ENCODE measurements around the gene DNAAF5. TPM values are rescaled to one million over a fixed set of nuclear protein-coding genes. Genes with fewer than 3 reads are reported as not detected.
A peak's percentile ranks its signal among the peaks of the same experiment; 100 is the strongest.

The DNAAF5 gene
- total RNA-seq, 1 donor from 2014 or later, result 20.5 TPM

- no peak for DNase-seq (ENCODE audit: low spot score in 2 of 2)
- Histone ChIP-seq H3K9me3 (no peaks in the 10 kb centered on the region), H3K27ac (peak overlapping the region; percentile 89 to 93), H3K36me3 (peaks cover 0 to 3% of the 10 kb centered on the region in 2 donors), H3K27me3 (no peaks in the 10 kb centered on the region), H3K4me1 (peaks cover 20 to 54% of the 10 kb centered on the region in 2 donors), H3K4me3 (peak overlapping the region; percentile 18 to 51)
- intact Hi-C loops (cut with DNase I), result loop anchor here (1.0 kb wide), 2 partner anchors 14 to 18 kb away; no protein-coding TSS in a partner anchor
- no peak for TF ChIP-seq CTCF (IDR thresholded peaks at IDR 0.05)
Measured at GRCh38 chr7:831596-832166, 105.2 kb downstream of the DNAAF5 start.

GRCh38 chr7:832167-832967 lies 105.9 kb downstream of the DNAAF5 start, which contains the start of gene SUN1:
Gene SUN1, plus strand, starts transcription at chr7:832476. Its CDS starts 49 bp downstream, at chr7:832525.
- Histone ChIP-seq H3K4me1 (peaks cover 23 to 60% of the 10 kb centered on the region in 2 donors), H3K9me3 (no peaks in the 10 kb centered on the region), H3K4me3 (peak within 1 kb of the TSS; percentile 18 to 51), H3K36me3 (peaks cover 0 to 3% of the 10 kb centered on the region in 2 donors), H3K27me3 (no peaks in the 10 kb centered on the region), H3K27ac (peak within 1 kb of the TSS; percentile 89 to 93)
- intact Hi-C loops (cut with DNase I), result no loop called here
- no peak for DNase-seq (ENCODE audit: low spot score in 2 of 2)
- no peak for TF ChIP-seq CTCF (IDR thresholded peaks at IDR 0.05)

- peaks cover 23 to 63% of the 10 kb centered on the region in 2 donors for H3K4me1 ChIP-seq
- TF ChIP-seq CTCF (IDR thresholded peaks at IDR 0.05), result no peak
- no peaks in the 10 kb centered on the region for H3K9me3 ChIP-seq
- H3K27ac ChIP-seq, result peak overlapping the region; percentile 89 to 93
- no peaks in the 10 kb centered on the region for H3K27me3 ChIP-seq
- DNase-seq (ENCODE audit: low spot score in 2 of 2), result no peak
- H3K36me3 ChIP-seq, result peaks cover 0 to 3% of the 10 kb centered on the region in 2 donors
- intact Hi-C loops (cut with DNase I), result no loop called here
- peak overlapping the region in 1 of 2 donors; percentile 51 for H3K4me3 ChIP-seq
Measured at GRCh38 chr7:832968-833424, 106.5 kb downstream of the DNAAF5 start.

- no peak overlapping the region for H3K4me3 ChIP-seq
- H3K4me1 ChIP-seq, result peaks cover 23 to 67% of the 10 kb centered on the region in 2 donors
- no peaks in the 10 kb centered on the region for H3K9me3 ChIP-seq
- no peaks in the 10 kb centered on the region for H3K27me3 ChIP-seq
- H3K27ac ChIP-seq, result peak overlapping the region; percentile 89 to 93
- peaks cover 2 to 3% of the 10 kb centered on the region in 2 donors for H3K36me3 ChIP-seq
- intact Hi-C loops (cut with DNase I), result loop anchor here (2.0 kb wide), 1 partner anchor 47 kb away; no protein-coding TSS in a partner anchor
- no peak for DNase-seq (ENCODE audit: low spot score in 2 of 2)
- TF ChIP-seq CTCF (IDR thresholded peaks at IDR 0.05), result no peak
Measured at GRCh38 chr7:833601-834258, 107.2 kb downstream of the DNAAF5 start.

- Histone ChIP-seq H3K9me3 (no peaks in the 10 kb centered on the region), H3K27me3 (no peaks in the 10 kb centered on the region), H3K27ac (peak overlapping the region; percentile 89 to 93), H3K4me3 (no peak overlapping the region), H3K4me1 (peaks cover 23 to 70% of the 10 kb centered on the region in 2 donors), H3K36me3 (peaks cover 7 to 9% of the 10 kb centered on the region in 2 donors)
- intact Hi-C loops (cut with DNase I), result loop anchor here (2.0 kb wide), 1 partner anchor 47 kb away; no protein-coding TSS in a partner anchor
- TF ChIP-seq CTCF (IDR thresholded peaks at IDR 0.05), result no peak
- no peak for DNase-seq (ENCODE audit: low spot score in 2 of 2)
Measured at GRCh38 chr7:834277-834676, 107.8 kb downstream of the DNAAF5 start.
